RKO (cell line): Measurements from ENCODE around the gene FHL1.
A peak's percentile ranks its signal among the peaks of the same experiment; 100 is the strongest.
"Not testable (repeated sequence)": the region's sequence is repeated elsewhere in the genome, so short reads cannot be mapped to it uniquely, and the experiment has no call there.

ENCODE experiments used
- DNase-seq: peaks from one replicate; pipeline ENCODE4 v3.0.0-alpha.2; 2016; ENCODE audit warnings: low spot score

Gene FHL1

DNA sequence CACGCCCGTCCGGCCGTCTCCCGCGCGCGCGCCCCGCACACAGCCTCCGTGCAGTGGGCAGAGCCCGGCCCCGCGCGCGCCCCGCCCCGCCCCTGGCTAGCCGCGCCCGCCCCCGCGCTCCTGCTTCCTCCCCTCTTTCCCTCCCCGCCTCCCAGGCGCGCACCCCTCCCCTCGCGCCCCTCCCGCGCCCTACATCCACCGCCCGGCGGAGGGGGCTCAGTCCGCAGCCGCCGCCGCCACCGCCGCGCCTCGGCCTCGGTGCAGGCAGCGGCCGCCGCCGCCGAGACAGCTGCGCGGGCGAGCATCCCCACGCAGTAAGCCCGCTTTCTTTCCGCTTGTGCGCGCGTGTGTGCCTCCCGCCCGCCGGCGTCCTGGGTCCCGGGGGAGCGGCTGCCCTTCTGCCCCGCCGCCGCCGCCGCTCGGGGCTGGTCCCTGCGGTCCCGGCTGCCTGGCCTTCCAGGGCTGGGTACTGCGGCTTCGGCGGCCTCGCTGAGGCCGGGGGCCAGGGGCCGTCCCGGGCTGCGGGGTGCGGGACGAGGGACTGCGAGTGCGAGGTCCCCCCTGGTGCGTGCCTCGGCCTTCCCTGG lies at the start of gene FHL1:
TSS of gene FHL1 (plus strand) at position 219 of the 587 bp plus-strand sequence.
- no peak for DNase-seq

DNA sequence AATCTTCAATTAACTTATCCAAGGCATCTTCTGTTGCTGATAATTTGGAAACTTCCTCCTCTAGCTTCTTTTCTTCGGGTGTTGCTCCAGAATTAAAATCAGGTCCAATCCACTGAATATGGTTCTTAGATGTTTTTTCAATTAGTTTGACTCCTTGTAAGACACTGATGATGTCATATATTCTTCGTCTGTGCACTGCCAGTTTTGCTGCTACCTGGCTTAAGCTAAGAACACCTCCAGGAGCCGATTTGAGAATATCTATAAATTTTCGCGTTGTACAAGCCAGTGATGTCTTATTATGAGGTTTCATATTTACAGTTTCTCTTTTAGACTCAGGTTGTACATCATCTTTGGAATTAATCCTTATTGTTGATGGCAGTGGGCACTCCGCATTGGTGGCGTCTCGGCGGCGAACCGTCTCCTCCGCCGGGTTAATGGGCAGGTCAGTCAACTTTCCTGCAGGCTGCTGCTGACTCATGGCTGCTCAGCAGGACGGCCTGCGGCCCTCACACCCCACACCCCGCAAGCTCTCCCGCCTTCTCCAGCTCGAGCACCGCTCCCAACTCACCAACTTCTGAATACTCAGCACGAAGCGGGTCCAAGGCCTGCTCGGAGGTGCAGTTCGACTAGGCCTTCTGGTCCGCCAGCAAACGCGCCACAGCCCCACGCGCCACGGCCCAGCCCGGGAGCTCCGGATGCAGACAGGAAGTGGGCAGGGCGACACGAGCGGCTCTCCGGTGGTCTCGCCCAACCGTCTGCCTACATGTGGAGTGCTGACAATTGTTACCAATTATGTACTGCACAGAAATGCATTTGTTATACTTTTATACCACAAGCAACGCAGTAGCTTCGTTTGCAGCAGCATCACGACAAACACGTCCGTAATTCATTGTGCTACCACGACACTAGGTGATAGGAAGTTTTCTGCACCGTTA lies 49.2 kb upstream of the FHL1 start:
- no peak for DNase-seq

DNA sequence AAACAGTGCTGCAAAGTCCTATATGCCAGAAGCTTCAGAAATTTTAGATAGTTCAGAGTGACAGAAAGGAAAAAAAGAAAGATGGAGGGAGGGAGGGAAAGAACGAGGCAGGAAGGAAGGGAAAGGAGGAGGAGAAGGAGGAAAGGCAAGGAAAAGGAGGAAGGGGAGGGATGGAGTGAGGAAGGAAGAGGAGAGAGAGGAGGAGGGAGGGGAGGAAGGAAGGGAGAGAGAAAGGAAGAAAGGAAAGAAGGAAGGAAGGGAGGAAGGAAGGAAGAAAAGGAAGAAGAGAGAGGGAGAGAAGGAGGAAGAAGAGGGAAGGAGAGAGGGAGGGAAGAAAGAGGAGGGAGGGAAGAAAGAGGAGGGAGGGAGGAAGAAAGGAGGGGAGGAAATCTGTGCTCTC lies 42.4 kb upstream of the FHL1 start:
- no peak for DNase-seq

DNA sequence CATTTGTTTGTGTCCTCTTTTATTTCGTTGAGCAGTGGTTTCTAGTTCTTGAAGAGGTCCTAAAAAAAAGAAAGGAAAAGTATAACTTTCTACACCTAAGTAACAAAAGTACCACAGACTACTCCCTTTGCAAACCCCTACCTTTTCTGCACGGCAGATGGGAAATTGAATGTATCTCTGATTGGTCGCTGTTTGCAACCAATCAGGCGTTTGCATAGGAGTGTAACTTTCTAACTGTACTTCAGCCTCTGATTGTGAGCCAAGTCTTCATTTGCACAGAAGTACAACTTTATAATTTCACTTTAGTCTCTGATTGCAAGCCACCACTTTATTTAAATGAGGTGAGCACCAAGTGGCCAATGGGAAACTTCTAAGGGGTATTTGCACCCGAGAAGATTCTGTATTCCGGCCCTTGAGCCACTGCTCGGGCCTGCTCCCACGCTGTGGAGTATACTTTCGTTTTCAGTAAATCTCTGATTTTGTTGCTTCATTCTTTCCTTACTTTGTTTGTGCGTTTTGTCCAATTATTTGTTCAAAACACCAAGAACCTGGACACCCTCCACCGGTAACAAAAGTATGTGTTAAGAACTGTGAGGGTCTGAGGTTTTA lies 40.3 kb upstream of the FHL1 start:
- no peak for DNase-seq

DNA sequence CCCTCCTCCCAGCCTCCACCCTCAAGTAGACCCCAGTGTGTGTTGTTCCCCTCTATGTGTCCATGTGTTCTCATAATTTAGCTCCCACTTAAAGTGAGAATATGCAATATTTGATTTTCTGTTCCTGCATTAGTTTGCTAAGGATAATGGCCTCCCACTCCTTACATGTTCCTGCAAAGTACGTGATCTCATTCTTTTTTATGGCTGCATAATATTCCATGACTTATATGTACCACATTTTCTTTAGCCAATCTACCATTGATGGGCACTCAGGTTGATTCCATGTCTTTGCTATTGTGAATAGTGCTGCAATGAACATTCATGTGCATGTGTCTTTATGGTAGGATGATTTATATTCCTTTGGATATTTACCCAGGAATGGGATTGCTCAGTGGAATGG lies 38.4 kb upstream of the FHL1 start:
- DNase-seq, result not testable (repeated sequence)

DNA sequence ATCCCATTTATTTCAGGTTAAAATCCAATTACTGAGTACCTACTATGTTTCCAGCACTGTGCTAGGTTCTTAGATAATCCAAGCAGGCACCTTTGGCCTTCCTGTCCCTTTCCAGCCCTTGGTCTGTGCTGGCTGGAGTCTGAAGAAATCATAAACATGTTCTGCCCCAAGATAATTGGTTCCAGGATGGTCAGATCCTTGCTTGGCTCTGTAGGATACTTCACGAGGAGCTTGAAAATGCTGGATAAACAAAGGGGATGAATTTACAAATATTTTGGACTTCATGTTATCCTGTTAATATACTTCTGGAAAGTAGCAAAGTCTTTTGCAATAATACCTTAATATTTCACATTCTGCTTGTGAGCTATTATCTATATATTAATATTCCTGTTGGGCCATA lies 35.0 kb upstream of the FHL1 start:
- DNase-seq, result no peak

DNA sequence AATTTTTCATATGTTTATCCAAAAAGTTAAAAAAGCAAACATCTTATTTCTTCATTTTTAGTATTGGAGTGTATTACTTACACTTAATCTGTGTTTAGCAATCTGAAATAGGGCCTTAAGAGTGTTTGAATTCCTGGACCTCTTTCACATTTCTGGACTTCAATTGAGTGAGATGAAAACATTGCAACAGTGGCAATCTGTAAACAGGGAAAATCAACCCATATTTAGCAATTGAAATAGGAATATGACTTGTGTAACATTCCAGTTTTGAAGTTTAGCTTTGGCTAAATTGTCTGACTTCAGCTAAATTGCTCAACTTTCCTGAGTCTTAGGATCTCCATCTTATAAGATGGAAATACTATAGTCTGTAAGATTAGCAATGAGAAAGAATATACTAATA lies 34.6 kb upstream of the FHL1 start:
- DNase-seq, result no peak

DNA sequence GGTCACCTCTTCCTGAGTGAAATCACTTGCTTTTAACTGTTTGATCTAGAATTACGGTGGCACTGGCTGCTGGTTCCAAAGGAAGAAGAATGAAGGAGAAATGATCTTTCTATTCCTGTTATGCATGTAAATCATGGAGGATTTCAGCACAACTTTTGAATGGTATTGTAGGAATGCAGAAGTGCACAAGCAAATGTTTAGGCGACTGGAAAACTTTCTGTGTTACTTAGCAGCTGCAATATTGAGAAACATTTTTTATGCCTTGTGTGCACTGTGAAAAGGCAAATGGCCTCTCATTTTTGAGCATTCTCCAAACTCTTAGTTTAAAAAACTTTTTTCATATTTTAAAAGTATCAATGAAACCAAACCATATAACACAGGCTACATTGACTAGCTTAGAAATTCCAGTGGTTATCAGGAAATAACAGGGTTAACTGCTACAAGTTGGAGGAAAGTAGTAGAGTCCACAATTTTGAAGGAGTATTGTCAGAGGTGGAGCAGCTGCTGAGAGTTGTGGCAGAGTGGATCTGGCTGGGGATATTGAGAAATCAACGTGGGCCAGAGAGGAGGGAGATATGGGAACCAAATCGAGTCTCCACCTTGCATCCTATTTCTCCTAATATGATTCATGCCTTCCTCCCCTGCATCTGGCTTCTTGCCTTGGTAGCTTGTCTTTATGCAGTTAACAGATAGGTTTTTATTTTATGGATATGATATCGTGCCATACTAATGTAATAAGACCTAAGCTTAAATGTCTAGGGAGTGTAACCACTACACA lies 32.0 kb upstream of the FHL1 start:
- no peak for DNase-seq

DNA sequence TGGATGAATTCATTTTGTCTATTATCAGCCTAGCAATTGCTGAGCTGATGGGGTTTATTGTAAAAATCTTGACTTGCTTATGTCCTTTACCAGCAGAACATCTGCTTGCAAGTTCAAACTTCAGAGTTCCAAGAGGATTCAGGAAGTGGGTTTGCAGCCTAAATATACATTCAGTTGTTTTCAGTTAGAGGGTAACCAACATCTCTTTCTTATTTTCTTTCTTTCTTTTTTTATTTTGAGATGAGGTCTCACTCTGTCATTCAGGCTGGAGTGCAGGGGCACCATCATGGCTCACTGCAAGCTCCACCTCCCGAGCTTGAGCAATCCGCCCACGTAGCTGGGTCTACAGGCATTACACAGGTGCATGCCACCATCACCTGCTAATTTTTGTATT lies 31.4 kb upstream of the FHL1 start:
- no peak for DNase-seq

DNA sequence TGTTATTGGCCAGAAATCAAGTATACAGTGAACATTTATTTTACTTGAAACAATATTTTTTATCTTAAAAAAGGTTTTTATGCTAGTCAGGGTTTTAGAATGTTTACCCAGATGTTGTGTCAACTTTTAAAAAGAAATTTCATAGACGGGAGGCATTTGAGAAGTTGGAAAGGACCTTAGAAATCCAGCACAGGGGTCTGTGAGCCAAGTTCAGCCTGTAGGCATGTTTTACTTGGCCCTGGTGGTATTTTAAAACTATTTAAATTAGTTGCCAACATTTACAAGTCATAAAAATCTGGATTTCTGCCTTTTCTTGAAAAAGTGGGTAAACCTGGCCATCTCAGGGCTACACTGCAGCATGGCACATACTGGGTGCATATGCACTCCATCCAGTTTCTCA lies 25.5 kb upstream of the FHL1 start:
- DNase-seq, result no peak

DNA sequence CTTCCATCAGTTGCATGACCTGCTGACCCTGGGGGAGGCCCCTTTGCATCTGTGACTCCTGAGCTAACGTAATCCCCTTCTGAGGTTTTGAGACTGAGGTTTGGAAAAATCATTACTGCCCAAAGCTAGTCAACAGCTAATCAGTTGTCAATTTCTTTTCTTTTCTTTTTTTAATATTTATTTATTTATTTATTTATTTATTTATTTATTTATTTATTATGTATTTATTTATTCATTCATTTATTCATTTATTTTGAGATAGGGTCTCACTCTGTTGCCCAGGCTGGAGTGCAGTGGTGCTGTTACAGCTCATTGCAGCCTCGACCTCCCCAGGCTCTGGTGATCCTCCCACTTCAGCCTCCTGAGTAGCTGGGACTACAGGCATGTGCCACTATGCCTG lies 25.1 kb upstream of the FHL1 start:
- DNase-seq, result no peak

DNA sequence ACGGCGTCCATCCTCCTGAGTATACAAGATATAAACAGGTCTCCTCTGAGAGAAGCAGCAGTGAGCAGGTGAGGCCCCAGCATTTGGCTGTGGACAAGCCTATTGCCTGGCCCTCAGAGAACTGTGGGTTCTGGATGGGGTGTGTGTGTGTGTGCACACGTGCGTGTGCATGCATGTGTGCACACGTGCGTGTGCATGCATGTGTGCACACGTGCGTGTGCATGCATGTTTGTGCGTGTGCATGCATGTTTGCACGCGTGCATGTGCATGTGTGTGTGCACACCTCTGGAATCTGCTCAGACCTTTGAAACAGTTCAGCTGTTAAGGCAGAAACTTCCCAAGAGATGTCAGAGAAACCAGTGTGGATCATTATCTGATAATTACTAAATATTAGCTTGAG lies 22.2 kb upstream of the FHL1 start:
- DNase-seq, result no peak

DNA sequence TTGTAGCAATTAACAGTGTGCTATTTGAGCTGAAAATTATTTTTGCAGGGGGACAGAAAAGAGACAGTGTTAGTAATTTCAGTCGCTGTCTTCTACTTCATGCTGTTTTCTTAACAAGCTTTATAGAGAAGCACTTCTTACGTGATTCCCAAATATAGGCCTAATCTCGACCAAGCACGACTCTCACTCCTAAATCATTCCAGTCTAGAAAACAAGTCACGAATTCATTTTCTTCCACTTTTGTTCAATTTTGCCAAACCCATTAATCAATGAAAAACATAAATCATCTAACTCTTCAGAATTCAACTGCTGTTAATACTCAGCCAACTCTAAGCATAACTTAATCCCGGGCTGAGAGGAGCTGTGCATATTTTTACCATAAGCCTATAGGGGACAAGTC lies 21.0 kb upstream of the FHL1 start:
- DNase-seq, result no peak

DNA sequence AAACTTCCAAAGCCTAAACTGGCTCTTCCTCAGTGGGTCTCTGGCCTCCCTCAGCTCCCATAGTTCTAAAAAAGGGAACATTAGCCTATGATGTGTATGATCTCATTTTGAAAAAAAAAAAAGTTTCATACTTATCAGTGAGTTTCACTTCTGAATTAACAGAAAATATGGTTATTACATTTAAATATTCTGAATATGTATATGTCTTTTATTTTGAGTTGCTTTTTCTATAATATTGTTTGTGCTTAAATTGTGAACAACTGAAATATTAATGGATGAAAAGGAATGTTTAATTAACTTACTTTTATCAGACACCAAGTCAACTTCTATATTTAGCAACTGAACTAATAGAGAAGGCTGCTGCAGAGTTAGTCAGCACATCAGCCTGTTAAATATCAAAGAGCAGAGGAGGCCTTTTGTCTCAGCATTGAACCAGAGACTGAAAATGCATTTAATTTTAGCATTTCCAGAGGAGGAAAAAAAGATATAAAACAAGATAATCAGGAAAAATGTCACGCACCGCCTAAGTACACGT lies 20.4 kb upstream of the FHL1 start:
- no peak for DNase-seq

DNA sequence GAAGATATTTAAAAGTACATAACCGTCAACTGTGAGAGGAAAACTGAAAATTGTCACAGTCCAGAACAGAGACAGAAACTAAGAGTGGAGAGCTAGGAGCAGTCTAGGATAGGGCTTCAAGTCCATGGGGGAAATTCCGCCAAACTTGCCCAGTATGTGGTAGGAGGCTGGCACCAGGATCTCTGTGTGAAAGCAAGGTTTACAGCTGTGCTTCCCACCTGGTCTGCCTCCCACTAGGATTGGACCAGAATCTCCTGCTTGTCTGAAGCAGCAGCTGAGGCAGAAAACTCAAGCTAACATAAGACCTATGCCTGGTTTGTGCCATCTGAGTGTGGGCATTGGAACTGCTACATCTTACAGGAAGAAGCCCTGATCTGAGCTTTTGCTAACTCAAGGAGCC lies 18.6 kb upstream of the FHL1 start:
- no peak for DNase-seq

DNA sequence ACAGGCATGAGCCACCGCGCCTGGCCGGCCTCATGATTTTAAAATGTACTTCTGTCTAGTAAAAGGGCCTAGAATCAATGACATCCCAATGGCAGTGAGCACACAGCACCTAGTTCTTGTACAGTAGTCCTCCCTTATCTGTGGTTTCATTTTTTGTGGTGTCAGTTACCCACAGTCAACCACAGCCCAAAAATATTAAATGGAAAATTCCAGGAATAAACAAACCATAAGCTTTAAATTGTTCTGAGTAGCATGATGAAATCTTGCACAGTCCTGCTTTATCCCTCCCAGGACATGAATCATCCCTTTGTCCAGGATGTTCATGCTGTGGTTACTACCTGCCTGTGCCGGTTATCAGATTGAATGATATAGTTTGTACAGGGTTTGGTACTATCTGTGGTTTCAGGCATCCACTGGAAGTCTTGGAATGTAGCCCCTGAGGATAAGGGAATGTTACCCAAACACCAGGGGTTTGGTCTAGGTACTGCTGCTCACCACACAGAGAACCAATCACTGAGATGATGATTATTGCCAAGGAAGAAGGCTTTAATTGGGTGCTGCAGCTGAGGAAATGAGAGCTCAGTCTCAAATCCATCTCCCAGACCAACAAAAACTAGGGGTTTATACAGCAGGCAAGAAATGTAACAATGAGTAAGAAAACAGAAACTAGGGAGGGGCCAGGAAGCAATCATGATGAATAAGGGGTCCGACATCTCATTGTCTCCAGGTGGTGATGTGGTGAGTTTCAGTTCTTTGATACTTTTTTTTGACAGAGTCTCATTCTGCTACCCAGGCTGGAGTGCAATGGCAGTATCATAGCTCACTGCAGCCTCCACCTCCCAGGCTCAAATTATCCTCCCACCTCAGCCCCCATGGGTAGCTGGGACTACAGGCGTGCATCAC lies 16.2 kb upstream of the FHL1 start:
- peak; percentile 44 for DNase-seq

DNA sequence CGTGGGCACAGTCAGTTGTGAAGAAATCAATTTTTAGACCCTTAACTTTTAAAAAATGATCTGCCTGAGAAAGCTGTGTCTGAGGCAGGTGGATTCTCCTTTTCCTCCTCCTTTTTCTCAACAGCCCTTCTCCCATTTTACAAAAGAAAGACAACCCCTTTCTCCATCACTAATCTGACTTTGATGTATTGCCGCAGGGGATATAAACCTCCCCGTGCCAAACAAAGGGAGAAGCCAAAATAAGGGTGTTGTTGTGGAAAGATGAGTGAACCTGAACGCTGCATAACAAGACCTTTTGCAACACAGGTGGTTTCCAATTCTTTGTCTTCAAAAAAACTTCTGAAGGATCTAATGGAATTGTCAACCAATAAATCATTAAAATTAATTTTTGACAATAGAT lies 8.4 kb upstream of the FHL1 start:
- DNase-seq, result no peak

DNA sequence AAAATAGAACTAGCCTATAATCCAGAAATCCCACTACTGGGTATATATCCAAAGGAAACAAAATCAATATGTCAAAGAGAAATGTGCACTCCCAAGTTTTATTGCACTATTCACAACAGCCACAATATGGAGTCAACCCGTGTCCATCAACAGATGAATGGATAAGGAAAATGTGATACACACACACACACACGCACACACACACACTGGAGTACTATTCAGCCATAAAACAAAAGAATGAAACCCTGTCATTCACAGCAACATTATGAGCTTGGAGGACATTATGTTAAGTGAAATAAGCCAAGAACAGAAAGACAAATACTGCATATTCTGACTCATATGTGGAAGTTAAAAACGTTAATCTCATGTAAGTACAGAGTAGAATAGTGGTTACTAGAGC lies 5.8 kb upstream of the FHL1 start:
- no peak for DNase-seq

DNA sequence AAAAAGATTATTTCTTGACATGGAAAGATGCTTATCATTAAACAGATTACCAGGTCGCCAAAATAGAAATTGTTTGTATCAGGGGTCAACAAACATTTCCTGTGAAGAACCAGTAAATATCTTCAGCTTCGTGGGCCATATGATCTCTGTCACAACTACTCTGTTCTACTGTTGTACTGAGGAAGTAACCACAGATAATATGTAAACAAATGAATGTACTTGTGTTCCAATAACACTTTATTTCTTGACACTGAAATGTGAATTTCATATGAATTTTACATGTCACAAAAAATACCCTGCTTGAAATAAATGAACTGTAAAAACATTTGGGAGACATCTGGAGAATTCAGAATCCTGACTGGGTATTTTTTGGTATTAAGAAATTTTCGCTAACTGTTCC lies 4.7 kb upstream of the FHL1 start:
- no peak for DNase-seq

DNA sequence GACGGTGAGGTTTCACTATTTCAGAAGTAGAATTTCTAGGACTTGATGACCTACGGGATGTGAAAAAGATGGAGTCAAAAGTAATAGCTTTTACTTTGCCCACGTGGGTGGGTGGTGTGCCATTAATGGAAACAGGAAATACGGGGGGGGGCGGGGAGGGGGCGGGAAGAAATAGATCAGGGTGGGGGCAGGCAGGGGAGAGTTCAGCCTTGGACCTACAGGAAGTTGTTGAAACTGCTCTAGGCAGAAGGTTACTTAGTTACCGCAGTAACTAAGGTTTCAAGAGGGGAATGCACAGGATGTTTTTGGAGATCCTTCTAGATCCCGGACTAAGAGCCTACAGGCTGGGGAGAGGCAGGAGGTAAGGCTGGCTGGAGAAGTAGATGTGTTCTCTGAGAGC lies 3.6 kb upstream of the FHL1 start:
- DNase-seq, result no peak

DNA sequence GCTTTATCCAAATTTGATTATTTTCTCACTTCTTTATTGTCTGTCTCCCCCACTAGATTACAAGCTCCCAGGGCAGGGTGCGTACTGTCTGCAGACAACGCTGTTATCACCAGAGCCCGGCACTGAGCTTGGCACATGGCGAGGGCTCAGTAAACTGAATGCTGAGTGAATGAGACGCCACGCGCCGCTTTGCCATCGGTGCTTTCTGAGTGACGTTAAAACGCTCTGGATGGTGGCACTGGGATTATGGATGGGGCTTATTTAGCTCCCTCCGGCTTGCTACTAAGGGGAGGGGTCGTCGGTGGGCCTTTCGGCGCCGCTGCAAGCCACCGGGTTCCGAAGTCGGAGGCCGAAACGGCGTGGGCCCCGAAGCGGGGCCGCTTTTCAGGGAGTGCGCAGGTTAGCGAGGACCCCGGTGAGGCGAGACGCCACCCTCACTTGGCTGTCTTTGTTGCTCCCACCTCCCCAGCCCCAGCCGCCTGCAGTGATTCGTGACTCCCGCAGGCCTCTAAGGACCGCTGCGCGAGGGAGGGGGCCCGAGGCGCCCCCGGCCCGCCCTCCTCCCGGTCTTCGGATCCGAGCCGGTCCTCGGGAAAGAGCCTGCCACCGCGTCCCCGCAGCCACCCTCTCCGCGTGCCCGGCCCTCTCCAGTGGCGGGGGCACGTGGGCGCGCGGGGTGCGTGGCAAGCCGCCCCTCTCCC lies 569 bp upstream of the FHL1 start:
- DNase-seq, result no peak
